SU-DHL-6 (cell line): ENCODE data around the gene EFCAB11.

ENCODE experiments used
- H2AFZ ChIP-seq: fragments of 200-600 bp; sonication (generic); 2 replicates; pipeline ENCODE4 v1.6.1; 2014; ENCODE audit warnings: low read depth, mild to moderate bottlenecking, moderate library complexity, mixed read lengths, antibody characterized with exemption, low read length; ENCODE audit not compliant: severe bottlenecking
- H3F3A ChIP-seq: fragments of 200-600 bp; shearing (Covaris generic); 2 replicates; pipeline ENCODE4 v1.6.0; 2016; ENCODE audit warnings: antibody characterized with exemption, mild to moderate bottlenecking; ENCODE audit not compliant: insufficient read depth
- H3K27ac ChIP-seq: fragments of 200-600 bp; sonication (generic); 2 replicates; pipeline ENCODE4 v1.5.1; 2016; ENCODE audit warnings: low read depth, mild to moderate bottlenecking, low read length, moderate library complexity, mixed read lengths
- H3K27me3 ChIP-seq: fragments of 200-600 bp; sonication (generic), shearing (Covaris generic); 2 replicates; pipeline ENCODE4 v1.6.0; 2014; ENCODE audit warnings: mild to moderate bottlenecking, low read length
- H3K36me3 ChIP-seq: fragments of 200-600 bp; sonication (generic); 2 replicates; pipeline ENCODE4 v1.6.1; 2014; ENCODE audit warnings: mild to moderate bottlenecking, low read length, mixed read lengths
- H3K4me2 ChIP-seq: fragments of 300-600, 200-600 bp; shearing (Covaris generic), sonication (generic); 2 replicates; pipeline ENCODE4 v1.6.0; 2014; ENCODE audit warnings: low read length, low read depth, mild to moderate bottlenecking; ENCODE audit not compliant: poor library complexity, severe bottlenecking
- H3K4me3 ChIP-seq: fragments of 200-600 bp; sonication (generic); 2 replicates; pipeline ENCODE4 v1.5.1; 2014; ENCODE audit warnings: antibody characterized with exemption, low read length, mild to moderate bottlenecking, mixed read lengths; ENCODE audit not compliant: insufficient read depth, poor library complexity, severe bottlenecking
- H3K79me2 ChIP-seq: fragments of 200-600 bp; sonication (generic); 2 replicates; pipeline ENCODE4 v1.6.1; 2014; ENCODE audit warnings: mild to moderate bottlenecking, low read length, moderate library complexity; ENCODE audit not compliant: insufficient read depth
- H3K9ac ChIP-seq: fragments of 200-600 bp; sonication (generic); 2 replicates; pipeline ENCODE4 v1.7.0; 2014; ENCODE audit warnings: mild to moderate bottlenecking, low read length
- H3K9me2 ChIP-seq: fragments of 200-600 bp; sonication (generic); replicated peaks from 2 replicates; pipeline ENCODE4 v1.6.1; 2014; ENCODE audit warnings: low read length; ENCODE audit not compliant: insufficient read depth
- H3K9me3 ChIP-seq: fragments of 200-600 bp; sonication (generic); 2 replicates; pipeline ENCODE4 v1.6.1; 2014; ENCODE audit warnings: low read length, mixed read lengths; ENCODE audit not compliant: insufficient read depth
- H4K20me1 ChIP-seq: fragments of 200-600 bp; sonication (generic); 2 replicates; pipeline ENCODE4 v1.6.1; 2014; ENCODE audit warnings: low read depth, mild to moderate bottlenecking, antibody characterized with exemption, low read length, moderate library complexity, mixed read lengths
- CTCF ChIP-seq: fragments of 200-600 bp; sonication (generic); IDR thresholded peaks from one replicate; pipeline ENCODE4 v1.5.1; 2017; ENCODE audit warnings: antibody characterized with exemption, mild to moderate bottlenecking, low read length, moderate library complexity; ENCODE audit not compliant: insufficient read depth, poor library complexity, severe bottlenecking
- EZH2phosphoT487 ChIP-seq: fragments of 200-600 bp; sonication (generic), shearing (Covaris generic); conservative IDR thresholded peaks from 2 replicates; pipeline ENCODE4 v1.6.1; 2018; ENCODE audit warnings: mild to moderate bottlenecking, antibody characterized with exemption, low read length, moderate library complexity, mixed read lengths

EFCAB11 gene

GRCh38 chr14:89963288-89963978 is 8.9 kb upstream of the EFCAB11 start:
- Histone ChIP-seq H3K27ac (no peak overlapping the region), H3K9ac (no peak overlapping the region), H3K4me2 (no peak overlapping the region), H3K9me3 (peaks cover under 1% of the 10 kb centered on the region; the same call in 1 of the 2 replicates), H3K9me2 (no peaks in the 10 kb centered on the region), H3K27me3 (no peaks in the 10 kb centered on the region), H3F3A (no peaks in the 10 kb centered on the region), H3K36me3 (peaks cover 19% of the 10 kb centered on the region), H2AFZ (no peak overlapping the region), H4K20me1 (no peaks in the 10 kb centered on the region), H3K79me2 (peaks cover 42% of the 10 kb centered on the region), H3K4me3 (no peak overlapping the region)
- TF ChIP-seq EZH2phosphoT487 (no peak), CTCF (no peak)

GRCh38 chr14:89960914-89961313 is 6.4 kb upstream of the EFCAB11 start:
- no peaks in the 10 kb centered on the region for H3K27me3 ChIP-seq
- H3K79me2 ChIP-seq = peaks cover 64% of the 10 kb centered on the region
- no peak overlapping the region for H2AFZ ChIP-seq
- H3K9me2 ChIP-seq = no peaks in the 10 kb centered on the region
- H3F3A ChIP-seq = no peaks in the 10 kb centered on the region
- H3K36me3 ChIP-seq = peaks cover 36% of the 10 kb centered on the region
- H3K9ac ChIP-seq = no peak overlapping the region
- H3K9me3 ChIP-seq = peaks cover 15% of the 10 kb centered on the region; the same call in 1 of the 2 replicates
- H3K4me3 ChIP-seq = no peak overlapping the region
- H3K4me2 ChIP-seq = no peak overlapping the region
- no peak overlapping the region for H3K27ac ChIP-seq
- no peaks in the 10 kb centered on the region for H4K20me1 ChIP-seq
- TF ChIP-seq EZH2phosphoT487 = no peak
- TF ChIP-seq CTCF = no peak

GRCh38 chr14:89959853-89960445 is 5.4 kb upstream of the EFCAB11 start:
- no peak overlapping the region for H3K4me2 ChIP-seq
- peaks cover 36% of the 10 kb centered on the region for H3K36me3 ChIP-seq
- no peak for TF ChIP-seq EZH2phosphoT487
- TF ChIP-seq CTCF = no peak

More at GRCh38 chr14:89959853-89960445, 5.4 kb upstream of the EFCAB11 start:
- Histone ChIP-seq H3K9me2 (no peaks in the 10 kb centered on the region), H3K79me2 (peaks cover 60% of the 10 kb centered on the region), H3K27ac (no peak overlapping the region), H2AFZ (no peak overlapping the region), H3K27me3 (no peaks in the 10 kb centered on the region), H3K4me3 (no peak overlapping the region), H3F3A (no peaks in the 10 kb centered on the region), H4K20me1 (no peaks in the 10 kb centered on the region), H3K9ac (no peak overlapping the region), H3K9me3 (peaks cover 15% of the 10 kb centered on the region; the same call in 1 of the 2 replicates)
